Measurements from ENCODE around the gene LHX4.

Gene LHX4

GRCh38 chr1:180258290-180258689 is 28.2 kb downstream of the LHX4 start:
- TF ChIP-seq CTCF (IDR thresholded peaks at IDR 0.05) = no peak

- TF ChIP-seq CTCF (IDR thresholded peaks at IDR 0.05) = no peak
Observed at GRCh38 chr1:180258935-180259334, 28.9 kb downstream of the LHX4 start.

GRCh38 chr1:180259431-180260338 is 29.6 kb downstream of the LHX4 start:
- no peak for TF ChIP-seq CTCF (IDR thresholded peaks at IDR 0.05)

- no peak for TF ChIP-seq CTCF (IDR thresholded peaks at IDR 0.05)
Observed at GRCh38 chr1:180260541-180260940, 30.5 kb downstream of the LHX4 start.

GRCh38 chr1:180261030-180261429 is 31.0 kb downstream of the LHX4 start:
- TF ChIP-seq CTCF (IDR thresholded peaks at IDR 0.05) = no peak

GRCh38 chr1:180261524-180262155 is 31.6 kb downstream of the LHX4 start:
- TF ChIP-seq CTCF (IDR thresholded peaks at IDR 0.05) = no peak

GRCh38 chr1:180262628-180263488 is 32.8 kb downstream of the LHX4 start:
- TF ChIP-seq CTCF (IDR thresholded peaks at IDR 0.05) = no peak

All from LNCAP (cell line).